ENCODE measurements around the gene C22orf31.
"Not testable (repeated sequence)": the region's sequence is repeated elsewhere in the genome, so short reads cannot be mapped to it uniquely, and the experiment has no call there.

Gene C22orf31

DNA sequence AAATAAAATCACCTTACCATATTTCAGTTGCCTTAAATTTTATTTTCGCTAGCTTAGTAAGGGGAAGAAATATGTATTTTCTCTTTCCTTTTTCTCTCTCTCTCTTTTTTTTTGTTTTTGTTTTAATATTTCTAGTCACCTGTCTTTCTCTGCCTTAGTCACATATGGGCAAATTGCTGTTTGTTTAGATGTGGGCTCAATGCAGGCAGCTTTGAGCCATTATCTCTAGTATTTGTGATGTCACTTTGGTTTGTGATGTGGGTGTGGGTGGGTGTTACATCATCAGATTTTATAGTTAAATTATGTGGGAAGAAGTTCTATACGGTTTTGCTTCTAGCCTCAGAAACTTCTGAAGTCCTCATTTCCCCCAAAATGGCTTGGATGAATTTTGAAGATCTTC is at the start of gene C22orf31:
Gene C22orf31 (minus strand): TSS at position 59 of the 400 bp plus-strand sequence. CDS start 39 bp downstream, at position 20.
- DNase-seq = no peak

DNA sequence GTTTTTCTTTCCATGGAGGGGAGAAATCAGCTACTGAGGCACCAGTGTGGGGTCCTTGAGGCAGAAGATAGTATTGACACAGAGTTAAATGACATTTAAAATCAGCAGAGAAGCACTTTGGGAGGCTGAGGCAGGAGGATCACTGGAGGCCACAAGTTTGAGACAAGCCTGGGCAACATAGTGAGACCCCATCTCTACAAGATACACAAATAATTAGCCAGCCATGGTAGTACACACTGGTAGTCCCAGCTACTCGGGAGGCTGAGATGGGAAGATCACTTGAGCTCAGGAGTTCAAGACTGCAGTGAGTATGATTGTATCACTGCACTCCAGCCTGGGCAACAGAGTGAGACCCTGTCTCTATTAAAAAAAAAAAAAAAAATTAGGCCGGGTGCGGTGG is 49.3 kb upstream of the C22orf31 start:
- no peak for DNase-seq

DNA sequence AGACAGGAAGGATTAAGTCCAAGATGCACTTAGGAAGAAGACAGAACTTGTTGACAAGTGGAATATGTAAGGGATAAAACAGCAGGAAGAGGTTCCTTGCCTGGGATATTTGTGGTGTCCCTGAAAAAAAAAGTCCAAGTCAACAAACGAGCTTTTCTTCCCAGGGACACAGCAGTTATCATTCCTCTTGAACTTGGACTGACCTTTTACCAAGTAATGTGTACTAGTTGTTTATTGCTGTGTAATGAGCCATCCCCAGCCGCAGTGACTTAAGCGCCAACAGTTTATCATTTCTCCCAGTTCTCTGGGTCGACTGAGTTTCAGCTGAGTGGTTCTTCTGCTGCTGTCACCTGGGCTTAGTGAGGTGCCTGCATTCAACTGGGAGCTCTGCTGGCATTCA is 48.2 kb upstream of the C22orf31 start:
- no peak for DNase-seq

DNA sequence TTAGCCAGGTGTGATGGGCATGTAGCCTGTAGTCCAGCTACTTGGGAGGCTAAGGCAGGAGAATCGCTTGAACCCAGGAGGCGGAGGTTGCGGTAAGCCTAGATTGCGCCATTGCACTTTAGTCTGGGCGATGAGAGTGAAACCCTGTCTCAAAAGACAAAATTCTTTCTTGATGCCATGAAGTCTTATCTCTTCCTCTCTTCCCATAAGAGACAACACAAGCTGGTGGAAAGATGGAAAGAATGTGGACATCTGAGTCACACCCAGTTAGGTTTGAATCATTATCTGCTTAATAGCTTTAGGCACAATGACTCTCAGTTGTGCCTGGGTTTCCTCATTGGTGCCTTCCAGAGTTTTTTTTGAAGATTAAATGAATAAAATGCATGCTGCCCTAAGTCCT is 46.5 kb upstream of the C22orf31 start:
- no peak for DNase-seq

DNA sequence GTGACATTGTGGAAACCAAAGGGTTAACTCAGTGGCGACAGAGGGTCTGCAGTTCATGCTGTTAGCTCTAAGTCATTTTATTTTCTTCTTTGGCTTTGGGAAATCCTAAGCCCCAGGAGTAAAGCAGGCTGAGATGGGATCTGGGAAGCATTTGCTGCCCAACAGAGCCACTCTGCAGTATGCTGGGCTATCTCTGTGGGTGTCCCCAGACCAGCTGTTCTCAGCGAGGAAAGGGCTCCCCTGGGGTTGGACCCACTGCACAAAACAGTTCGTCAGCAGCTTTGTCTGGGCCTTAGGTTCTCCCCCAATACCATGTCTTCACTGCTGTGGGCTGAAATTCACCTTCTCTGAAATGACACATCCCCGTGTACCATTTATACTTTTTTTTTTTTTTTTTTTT is 45.2 kb upstream of the C22orf31 start:
- DNase-seq = peak; percentile 42 to 81

DNA sequence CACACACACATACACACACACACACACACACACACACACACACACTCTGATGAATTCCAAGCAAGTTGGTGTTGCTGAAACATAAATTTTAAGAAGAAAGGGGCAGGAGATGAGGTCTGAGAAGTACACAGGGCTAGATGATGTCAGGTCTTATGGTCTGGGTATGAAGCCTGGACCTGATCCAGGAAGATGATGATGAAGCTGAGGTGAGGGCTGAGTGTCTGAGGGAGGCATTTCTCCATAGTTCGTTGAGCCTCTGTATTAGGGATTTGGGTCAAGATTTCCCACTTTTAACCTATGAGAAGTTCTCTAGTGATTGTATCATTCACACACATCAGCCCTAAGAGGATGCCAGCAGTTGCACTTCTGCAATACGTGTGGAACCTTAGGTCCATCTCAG is 43.8 kb upstream of the C22orf31 start:
- peak in 1 of 2 experiments; percentile 12 for DNase-seq

DNA sequence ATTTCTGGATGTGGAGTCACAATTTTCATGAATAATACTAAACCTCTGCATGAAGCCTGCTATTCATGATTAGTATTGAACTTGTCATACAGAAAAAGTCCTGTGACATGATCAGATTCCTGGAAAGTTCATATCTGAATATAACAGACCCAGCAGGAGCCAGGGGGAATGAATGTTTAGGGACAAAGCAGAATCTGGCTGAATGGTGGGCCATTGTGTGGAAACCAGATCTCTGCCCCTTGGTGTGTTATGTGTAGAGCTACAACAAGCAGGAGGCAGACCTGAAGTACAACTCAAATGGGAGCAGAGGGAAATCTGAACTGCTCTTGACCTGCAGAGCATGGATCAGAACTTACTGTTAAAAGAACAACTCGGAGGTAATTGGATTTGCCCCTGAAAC is 41.5 kb upstream of the C22orf31 start:
- DNase-seq = peak in 1 of 2 experiments; percentile 63

DNA sequence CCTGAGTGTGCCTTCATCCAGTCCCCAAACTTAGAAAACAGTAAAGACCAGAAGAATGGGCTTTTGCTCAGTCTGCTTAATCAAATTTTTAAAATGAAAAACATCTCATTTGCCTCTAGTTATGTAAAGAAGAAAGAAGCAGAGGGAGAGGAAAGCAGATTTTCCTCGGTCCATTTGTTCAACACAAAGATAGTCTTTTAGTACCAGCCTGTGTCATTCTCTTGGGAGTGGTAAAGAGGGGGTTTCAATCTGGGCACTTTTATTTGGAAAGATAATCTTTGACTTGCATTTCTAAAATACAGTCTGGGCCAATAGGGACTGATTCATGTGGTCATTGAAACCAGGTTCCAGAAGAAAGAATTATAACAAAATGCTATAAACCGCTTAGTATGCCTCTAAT is 40.7 kb upstream of the C22orf31 start:
- peak in 1 of 2 experiments; percentile 26 for DNase-seq

DNA sequence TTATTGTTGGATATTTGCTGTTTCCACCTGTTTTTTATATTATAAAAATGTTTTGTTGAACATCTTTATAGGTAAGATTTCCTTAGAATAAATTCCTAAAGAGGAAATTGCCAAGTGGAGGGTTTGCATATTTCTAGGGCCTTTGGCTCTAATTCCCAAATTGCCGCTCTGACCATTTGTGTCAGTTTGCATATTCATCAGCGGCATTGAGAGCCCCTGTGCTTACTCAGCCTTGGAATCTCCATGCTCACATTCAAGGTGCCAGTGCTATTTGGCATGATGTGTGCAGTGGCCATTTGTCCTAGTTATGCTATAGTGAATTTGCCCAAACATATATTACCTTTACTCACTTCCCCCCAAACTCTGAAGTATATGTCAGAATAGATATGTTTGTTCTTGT is 36.7 kb upstream of the C22orf31 start:
- DNase-seq = no peak

DNA sequence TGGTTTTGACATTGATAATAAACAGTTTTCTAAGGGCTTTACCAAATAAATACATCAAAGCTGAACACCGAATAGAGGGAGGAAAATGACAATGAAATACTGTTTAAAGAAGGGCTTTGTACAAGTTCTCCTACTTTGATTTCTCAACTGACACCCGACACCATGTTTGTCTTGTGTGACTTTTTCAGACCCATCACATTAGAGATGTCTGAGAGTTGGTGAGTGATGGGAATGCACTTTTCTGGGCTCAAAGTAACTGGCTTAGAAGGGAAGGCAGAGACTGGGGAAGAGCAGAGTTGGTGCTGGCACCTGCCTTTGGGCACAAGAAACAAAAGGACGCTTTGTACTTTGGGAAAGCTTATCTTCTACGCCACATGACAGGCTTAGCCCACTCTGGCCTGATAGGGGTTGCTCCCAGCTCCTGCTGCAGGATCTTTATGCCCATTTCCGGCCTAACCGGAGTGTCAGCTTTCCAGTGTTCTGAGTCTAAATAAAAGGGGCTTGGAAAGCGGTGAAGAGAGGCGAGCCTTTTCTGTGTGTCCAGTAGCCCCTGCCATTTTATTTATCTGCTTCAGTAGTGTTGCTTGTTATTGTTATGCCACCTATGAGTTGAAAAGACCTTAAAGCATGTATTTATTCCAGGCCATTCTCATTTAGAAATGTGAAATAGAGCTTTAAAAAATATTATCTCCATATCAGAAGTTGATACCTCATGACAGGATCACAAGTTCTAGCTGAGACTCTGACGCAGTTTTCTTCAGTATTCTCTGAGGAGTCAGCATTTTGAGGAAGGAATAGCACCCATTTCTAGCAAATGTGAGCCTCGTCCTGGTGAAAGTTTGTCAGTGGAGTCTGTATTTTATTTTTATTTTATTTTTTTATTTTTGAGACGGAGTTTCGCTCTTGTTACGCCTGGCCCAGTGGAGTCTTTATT is 35.4 kb upstream of the C22orf31 start:
- DNase-seq = no peak

DNA sequence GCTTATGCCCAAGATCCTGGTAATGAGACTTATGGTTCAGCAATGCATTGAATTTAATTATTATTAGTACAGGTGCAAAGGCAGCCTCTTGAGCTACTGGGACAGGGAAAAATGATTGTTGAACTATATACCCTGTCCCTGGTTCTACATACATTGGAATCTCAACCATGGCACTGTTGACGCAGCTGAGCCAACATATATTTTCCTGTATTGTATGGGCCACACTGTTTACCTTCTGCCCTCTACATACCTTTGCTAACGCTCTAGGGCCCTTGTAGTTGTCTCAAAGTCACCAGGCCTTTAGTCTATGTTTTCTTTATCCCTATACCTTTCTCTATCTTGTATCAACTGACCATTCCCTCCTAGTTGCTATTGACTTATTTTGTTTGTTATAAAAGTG is 33.8 kb upstream of the C22orf31 start:
- DNase-seq = no peak

DNA sequence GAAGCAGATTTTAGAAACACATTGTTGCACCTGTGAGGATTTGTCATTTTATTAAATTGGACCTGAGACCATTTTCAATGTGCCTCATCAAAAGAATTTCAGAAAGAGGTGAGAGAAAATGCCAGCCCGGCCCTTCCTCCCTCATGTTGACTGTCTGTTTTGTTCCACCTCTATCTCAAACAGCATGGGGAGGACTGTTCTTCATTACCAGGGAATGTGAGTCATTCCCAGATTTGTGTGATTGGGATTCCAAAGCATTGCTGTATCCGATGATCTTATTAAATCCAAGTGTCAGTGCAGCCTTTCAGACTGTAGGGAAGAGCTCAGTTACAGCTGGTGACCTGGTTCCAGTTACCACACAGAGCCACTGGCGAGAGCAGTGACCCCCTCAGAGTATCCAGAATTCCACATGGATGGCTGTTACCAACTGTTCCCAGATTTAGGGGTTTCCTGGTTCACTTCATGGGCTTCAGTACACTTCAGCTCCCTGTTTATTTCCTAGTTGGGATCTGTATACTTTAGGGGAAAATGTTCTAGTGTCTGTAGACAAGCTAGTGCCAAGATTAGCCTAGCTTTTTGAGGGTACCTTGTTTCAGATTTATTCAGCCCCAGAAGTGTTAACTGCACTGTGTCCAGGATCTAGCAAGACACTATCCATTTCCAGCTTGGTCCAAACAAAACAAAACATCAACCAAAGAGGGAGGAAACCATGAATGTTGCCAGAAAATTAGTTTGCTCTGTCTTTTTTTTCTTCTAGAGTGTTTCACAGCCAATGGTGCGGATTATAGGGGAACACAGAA is 32.1 kb upstream of the C22orf31 start:
- DNase-seq = peak in 1 of 2 experiments; percentile 15

DNA sequence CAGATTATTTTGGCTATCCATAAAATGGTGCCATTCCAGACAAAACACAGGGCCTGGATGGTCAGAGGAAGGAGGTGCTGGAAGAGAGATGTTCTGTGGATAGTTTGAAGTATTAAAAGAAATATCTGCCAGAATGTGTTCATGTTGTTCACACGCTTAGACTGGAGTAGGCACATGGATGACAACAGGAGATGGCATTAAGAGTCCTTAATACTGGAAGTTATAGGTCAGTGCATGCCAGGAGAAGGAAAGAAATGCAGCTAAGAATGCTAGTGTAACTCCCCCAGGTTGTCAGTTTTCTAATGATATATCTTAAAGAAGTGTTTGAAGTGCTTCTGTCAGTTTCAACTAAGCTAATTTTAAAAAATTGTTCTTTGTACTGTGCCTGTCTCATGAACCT is 31.4 kb upstream of the C22orf31 start:
- no peak for DNase-seq

DNA sequence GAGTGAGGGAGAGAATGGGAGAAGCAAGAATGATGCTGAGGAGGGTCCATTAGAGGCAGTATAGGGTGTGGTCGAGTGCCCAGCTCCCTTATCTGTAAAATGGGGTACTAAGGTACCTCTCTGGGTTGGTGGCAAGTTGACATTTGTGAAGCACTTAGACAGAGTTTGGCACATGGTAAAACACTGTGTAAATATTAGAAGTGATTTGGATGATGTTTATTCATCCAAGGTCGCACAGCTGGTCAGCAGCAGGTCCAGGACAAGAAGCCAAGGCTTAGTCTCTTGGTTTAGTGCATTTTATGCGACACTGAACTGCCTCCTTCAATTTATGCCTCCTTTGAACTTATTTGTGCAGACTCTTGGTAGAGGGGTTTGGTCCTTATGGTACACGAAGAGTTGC is 30.6 kb upstream of the C22orf31 start:
- no peak for DNase-seq

DNA sequence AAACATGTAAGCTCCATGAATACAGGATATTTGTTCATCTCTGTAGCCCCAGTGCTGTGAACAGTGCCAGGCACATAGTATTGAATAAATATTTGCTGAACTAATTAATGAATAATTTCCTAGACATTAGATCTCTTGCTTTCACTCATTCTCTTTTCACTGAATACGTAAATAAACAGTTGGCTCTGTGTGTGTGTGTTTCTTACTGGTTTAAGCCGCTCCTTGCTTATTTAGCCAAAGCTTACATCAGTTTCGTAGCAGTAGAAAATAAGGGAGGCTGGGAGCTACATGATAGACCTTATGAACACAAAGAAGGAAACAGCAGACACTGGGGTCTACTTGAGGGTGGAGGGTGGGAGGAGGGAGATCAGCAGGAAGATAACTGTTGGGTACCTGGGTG is 28.4 kb upstream of the C22orf31 start:
- DNase-seq = no peak

DNA sequence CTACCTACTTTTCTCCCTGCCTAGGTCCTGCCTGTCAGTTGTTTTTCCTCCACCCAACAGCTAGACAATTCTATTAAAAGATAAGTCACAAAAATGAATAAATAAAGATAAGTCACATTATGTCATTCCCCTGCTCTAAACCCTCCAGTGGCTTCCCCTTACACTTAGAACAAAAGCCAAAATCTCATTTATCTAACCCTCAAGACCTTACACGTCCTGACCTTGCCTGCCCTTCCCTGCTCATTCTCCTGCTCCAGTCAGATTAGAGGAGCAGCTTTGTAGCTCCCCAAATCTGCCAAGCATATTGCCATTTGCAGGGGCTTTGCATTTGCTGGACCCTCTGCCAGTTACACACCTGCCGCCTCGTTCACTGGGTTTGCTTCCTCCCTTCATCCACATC is 27.9 kb upstream of the C22orf31 start:
- DNase-seq = no peak

DNA sequence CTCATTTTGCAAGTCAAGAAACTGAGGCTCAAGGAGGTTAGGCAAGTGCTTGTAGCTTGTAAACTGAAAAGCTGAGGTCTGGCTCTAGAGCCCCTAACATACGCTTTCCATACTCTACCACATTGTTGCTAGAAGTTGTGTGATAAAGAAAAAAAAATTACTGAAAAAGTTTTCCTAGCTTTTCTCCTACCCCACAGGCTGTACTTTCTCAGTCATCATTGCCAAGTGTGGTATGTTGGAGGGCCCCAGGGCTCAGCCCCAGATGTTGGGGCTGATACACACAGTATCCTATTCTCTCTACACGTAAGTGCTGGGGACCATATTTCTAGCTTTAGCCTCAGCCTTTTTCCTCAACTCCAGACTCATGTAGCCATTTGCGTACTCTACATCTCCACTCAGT is 27.2 kb upstream of the C22orf31 start:
- DNase-seq = no peak

DNA sequence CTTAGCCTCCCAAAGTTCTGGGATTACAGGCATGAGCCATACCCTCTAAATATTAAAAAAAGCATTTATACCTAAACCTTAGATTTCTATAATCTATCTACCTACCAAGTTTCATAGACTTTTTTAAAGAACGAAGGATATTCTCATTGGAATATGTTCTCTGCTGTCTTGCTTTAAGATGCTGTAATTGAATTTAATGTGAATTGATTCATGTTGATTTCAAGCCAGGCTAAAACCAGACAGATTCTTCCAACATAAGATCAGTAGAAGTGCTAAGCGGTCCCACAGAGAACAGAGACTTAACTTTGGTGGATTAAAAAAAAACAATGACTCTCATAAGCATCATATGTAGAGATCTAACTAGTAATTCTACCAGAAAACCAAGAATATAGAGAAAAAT is 25.4 kb upstream of the C22orf31 start:
- DNase-seq = no peak

DNA sequence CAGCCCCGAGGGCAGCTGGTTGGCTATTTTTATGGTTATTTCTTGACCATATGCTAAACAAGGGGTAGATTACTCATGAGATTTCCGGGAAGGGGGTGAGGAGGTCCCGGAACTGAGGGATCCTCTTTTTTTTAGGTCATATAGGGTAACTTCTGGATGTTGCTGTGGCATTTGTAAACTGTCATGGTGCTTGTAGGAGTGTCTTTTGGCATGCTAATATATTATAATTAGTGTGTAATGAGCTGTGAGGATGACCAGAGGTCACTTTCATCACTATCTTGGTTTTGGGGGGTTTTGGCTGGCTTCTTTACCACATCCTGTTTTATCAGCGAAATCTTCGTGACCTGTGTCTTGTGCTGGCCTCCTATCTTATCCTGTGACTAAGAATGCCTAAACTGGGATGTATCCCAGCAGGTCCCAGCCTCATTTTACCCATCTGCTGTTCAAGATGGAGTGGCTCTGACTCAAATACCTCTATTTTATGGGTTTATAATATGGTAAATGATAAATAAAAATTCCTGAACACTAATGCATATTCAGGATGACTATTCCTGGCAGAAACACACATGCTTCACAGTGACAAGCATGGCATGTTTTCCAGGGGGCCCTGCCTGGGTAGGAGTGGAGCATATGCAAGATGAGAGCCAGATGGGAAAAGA is 22.4 kb upstream of the C22orf31 start:
- DNase-seq = no peak

DNA sequence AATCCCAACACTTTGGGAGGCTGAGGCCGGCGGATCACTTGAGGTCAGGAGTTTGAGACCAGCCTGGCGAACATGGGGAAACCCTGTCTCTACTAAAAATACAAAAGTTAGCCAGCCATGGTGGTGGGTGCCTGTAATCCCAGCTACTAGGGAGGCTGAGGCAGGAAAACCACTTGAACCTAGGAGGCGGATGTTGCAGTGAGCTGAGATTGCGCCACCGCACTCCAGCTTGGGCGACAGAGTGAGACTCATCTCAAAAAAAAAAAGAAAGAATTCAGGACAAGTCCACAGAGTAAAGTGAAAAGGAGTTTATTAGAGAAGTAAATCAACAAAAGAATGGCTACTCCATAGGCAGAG is 21.9 kb upstream of the C22orf31 start:
- DNase-seq = not testable (repeated sequence)

DNA sequence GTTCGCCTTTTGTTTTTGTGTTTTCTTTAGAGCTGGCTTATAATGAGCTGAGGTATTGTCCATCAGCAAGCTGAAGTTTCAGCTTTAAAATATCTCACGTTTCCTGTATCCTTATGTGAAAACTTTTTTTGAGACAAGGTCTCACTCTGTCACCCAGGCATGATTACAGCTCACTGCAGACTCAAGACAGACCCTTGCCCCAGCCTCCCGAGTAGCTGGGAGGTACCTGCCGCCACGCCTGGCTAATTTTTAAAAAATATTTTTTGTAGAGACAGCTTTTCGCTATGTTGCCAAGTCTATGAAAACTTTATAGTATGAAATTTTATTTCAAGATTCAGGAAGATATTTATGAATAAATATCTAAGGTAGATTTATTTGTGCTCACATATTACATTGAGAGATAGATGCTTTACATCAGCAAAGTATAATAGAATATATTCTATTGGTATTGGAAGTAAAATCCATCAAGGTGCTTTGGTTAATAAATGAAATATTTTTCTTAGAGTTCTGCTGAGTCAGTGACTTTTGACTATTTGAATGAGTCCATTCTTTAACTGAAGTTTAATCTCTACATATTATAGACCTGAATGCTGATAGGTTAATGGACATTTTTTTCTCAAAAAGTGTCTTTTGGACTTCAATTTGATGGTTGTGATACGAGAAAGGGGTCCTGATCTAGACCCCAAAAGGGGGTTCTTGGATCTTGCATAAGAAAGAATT is 21.4 kb upstream of the C22orf31 start:
- no peak for DNase-seq

DNA sequence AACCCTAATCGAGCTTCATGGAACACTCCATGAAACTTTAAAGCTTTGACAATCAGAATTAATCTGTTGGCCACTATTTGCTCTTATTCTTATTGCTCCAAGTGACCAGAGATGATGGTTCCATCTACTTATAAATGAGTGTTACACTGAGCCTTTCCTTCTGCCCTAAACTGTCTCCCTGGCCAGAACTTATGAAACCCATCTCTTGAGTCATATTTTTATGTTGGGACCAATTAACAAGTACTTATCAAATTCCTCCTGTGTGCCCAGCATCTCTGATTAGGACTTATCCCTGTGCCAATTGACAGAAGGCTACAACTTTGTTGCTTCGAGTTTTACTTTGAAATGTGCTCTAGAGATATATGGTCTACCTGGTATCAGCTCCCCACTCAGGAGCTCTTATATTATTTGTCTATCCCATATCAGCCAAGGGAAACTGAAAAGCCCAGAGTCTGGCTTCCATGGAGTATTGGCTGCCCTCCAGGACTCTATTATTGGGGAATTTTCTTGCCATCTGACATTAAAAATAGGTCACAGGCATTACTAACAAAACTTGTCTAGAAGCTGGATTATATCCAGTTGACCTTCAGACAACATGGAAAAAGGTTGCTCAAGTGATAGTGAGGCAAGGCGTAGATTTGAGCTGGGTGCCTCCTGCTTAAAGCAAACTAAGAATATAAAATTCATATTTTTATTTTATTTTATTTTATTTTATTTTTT is 20.0 kb upstream of the C22orf31 start:
- DNase-seq = peak in 1 of 2 experiments; percentile 20
